K562 (cell line): ENCODE measurements around the gene EIF2S2. TPM values are rescaled to one million over a fixed set of nuclear protein-coding genes. Genes with fewer than 3 reads are reported as not detected.

Experiments used
- CUX1 ChIP-seq: fragments of 200-800 bp; sonication (Bioruptor generic); IDR thresholded peaks from 2 replicates; pipeline ENCODE4 v1.6.1; 2016; ENCODE audit warnings: missing genetic modification characterization, missing compliant biosample characterization
- E2F6 ChIP-seq, 2 experiments: IDR thresholded peaks; 2 replicates each; pipeline ENCODE4 v1.6.1; 2011; ENCODE audit warnings: borderline replicate concordance in 1 of 2, control low read depth in 1 of 2, low read depth in 1 of 2, low read length in 1 of 2, mild to moderate bottlenecking in 1 of 2, mixed read lengths in 1 of 2, moderate library complexity in 1 of 2; ENCODE audit not compliant: insufficient read depth in 1 of 2, insufficient read length in 1 of 2, poor library complexity in 1 of 2, severe bottlenecking in 1 of 2; ENCODE audit errors: extremely low read depth in 1 of 2
- FOXK1 ChIP-seq: sonication (generic); formaldehyde crosslinking; IDR thresholded peaks from 2 replicates; pipeline ENCODE4 v1.8.0; 2022; ENCODE audit warnings: missing genetic modification reagents, mild to moderate bottlenecking, borderline replicate concordance
- HMGXB4 ChIP-seq: sonication (generic); formaldehyde crosslinking; IDR thresholded peaks from 2 replicates; pipeline ENCODE4 v1.8.1; 2023; ENCODE audit warnings: mild to moderate bottlenecking, missing genetic modification reagents
- HOMEZ ChIP-seq: fragments of 250-450 bp; sonication (Bioruptor Pico); IDR thresholded peaks from 2 replicates; pipeline ENCODE4 v1.4.0; 2020; ENCODE audit warnings: mild to moderate bottlenecking, moderate library complexity
- KAT2B ChIP-seq: IDR thresholded peaks from one replicate; pipeline ENCODE4 v1.6.1; 2012; ENCODE audit warnings: low read depth, mild to moderate bottlenecking, control low read depth, inconsistent platforms, low read length, moderate library complexity
- NFE2 ChIP-seq: IDR thresholded peaks from 2 replicates; pipeline ENCODE4 v1.6.1; 2014; ENCODE audit warnings: antibody characterized with exemption, low read depth
- NONO ChIP-seq, 2 experiments: fragments of 200-400 bp in 1 of 2; fragments of 450-650 bp in 1 of 2; formaldehyde crosslinking in 1 of 2; IDR thresholded peaks; 2 replicates each; pipeline ENCODE4 v1.6.1; 2017; ENCODE audit warnings: low read depth in 2 of 2, mild to moderate bottlenecking in 2 of 2, moderate library complexity in 2 of 2, low read length in 1 of 2
- PRDM10 ChIP-seq: fragments of 450-650 bp; IDR thresholded peaks from 2 replicates; pipeline ENCODE4 v1.6.1; 2018; ENCODE audit not compliant: partially characterized antibody
- polyA plus RNA-seq, 8 experiments: library from polyadenylated mRNA; depleted of rRNA in 4 of 8; stranded (reverse) in 5 of 8; unstranded in 3 of 8; fragments of >200 nt; fragmentation: Nextera tagmentation in 2 of 8; fragmentation: Illumina TruSeq in 1 of 8; extraction: Ambion mirVana in 2 of 8; extraction: Trizol in 1 of 8; gene quantifications; 2 replicates each; pipeline versions ENCODE4 v1.2.1 to v1.2.3, GENCODE V29; 2011 to 2014; ENCODE audit warnings: inconsistent platforms in 1 of 8, missing spikeins in 1 of 8
- total RNA-seq, 7 experiments: library from RNA; depleted of rRNA in 6 of 7; stranded (reverse); fragments of >200 nt in 6 of 7; fragmentation: Illumina TruSeq in 2 of 7; extraction: Trizol in 2 of 7; gene quantifications; 2 replicates each; pipeline versions ENCODE4 v1.2.1 to v1.2.3, GENCODE V29; 2011 to 2021; ENCODE audit warnings: low replicate concordance in 1 of 7

The EIF2S2 gene
- total and polyA plus RNA-seq, 9 of the 15 experiments (the other 6 are each of a cell fraction or from before 2014, with no cell fraction given), result 79.7 to 220 (median 154) TPM

- TF ChIP-seq PRDM10, result no peak
- no peak for TF ChIP-seq FOXK1 (CRISPR knock-in tag)
- no peak for TF ChIP-seq HMGXB4
- no peak for TF ChIP-seq KAT2B
- no peak for TF ChIP-seq CUX1
- TF ChIP-seq HOMEZ (CRISPR knock-in tag), result no peak
- TF ChIP-seq NONO (IDR thresholded peaks at IDR 0.05; ENCODE audit: low read depth in 2 of 2, low read length in 1 of 2), result no peak
- TF ChIP-seq NFE2, result peak; percentile 38; the same call in 1 of the 2 replicates
- TF ChIP-seq E2F6 (IDR thresholded peaks at IDR 0.05; ENCODE audit: borderline replicate concordance in 1 of 2, extremely low read depth in 1 of 2, insufficient read depth in 1 of 2, insufficient read length in 1 of 2, low read depth in 1 of 2, low read length in 1 of 2, poor library complexity in 1 of 2, severe bottlenecking in 1 of 2), result peak; percentile 31 to 38
Measured at GRCh38 chr20:34085544-34086040, 26.5 kb downstream of the EIF2S2 start (continued).
